SK-N-MC (cell line): ENCODE results near the gene TMEM126A.

Experiments used
- EZH2 ChIP-seq: fragments of 200-600 bp; sonication (generic); IDR thresholded peaks from one replicate; pipeline ENCODE4 v1.6.1; 2017; ENCODE audit warnings: antibody characterized with exemption
- POLR2AphosphoS5 ChIP-seq: IDR thresholded peaks from 2 replicates; pipeline ENCODE4 v1.6.1; 2012; ENCODE audit warnings: mild to moderate bottlenecking, low read depth, low read length, borderline replicate concordance

DNA sequence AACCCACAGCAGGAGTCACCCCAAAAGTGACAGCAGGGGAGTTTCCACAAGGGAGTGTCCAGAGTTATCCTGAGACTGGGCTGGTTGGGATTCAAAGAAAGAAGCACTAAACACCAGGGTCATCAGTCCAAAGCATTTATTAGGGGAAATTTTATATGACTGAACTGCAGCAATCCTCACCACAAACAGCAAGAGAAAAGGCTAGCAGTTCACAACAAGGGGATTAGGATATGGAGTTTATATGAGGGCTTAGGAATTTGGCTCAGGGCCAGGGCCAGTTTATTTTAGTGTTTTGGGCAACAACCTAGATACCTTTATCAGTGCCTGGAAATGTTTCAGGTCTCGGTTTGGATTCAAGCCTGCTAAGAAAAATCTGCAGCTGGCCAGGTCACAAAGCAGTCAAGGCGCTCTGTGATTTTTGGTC is 4.6 kb upstream of the TMEM126A start:
- no peak for TF ChIP-seq EZH2
- no peak for TF ChIP-seq POLR2AphosphoS5
